ENCODE data around the gene LPP.

LPP gene

GRCh38 chr3:188137051-188137450 lies 16.9 kb upstream of the LPP start:
- no peaks in the 10 kb centered on the region for H3K27me3 ChIP-seq (ENCODE audit: control insufficient read depth, insufficient read depth, low read length)
- H3K4me3 ChIP-seq (ENCODE audit: low read length): no peak overlapping the region
- no peaks in the 10 kb centered on the region for H3K36me3 ChIP-seq (ENCODE audit: control insufficient read depth, low read depth, low read length)
- no peak overlapping the region for H3K9ac ChIP-seq (ENCODE audit: low read length)
- peaks cover 6% of the 10 kb centered on the region for H3K4me1 ChIP-seq (ENCODE audit: control insufficient read depth, low read depth, low read length)
- H3K9me3 ChIP-seq (ENCODE audit: control insufficient read depth, low read depth, low read length): no peaks in the 10 kb centered on the region
- no peak overlapping the region for H3K27ac ChIP-seq (ENCODE audit: low read length)

- no peak overlapping the region for H3K4me3 ChIP-seq (ENCODE audit: low read length)
- no peak overlapping the region for H3K27ac ChIP-seq (ENCODE audit: low read length)
- no peak overlapping the region for H3K9ac ChIP-seq (ENCODE audit: low read length)
- no peaks in the 10 kb centered on the region for H3K9me3 ChIP-seq (ENCODE audit: control insufficient read depth, low read depth, low read length)
- H3K4me1 ChIP-seq (ENCODE audit: control insufficient read depth, low read depth, low read length): peaks cover 6% of the 10 kb centered on the region
- no peaks in the 10 kb centered on the region for H3K36me3 ChIP-seq (ENCODE audit: control insufficient read depth, low read depth, low read length)
- no peaks in the 10 kb centered on the region for H3K27me3 ChIP-seq (ENCODE audit: control insufficient read depth, insufficient read depth, low read length)
Observed at GRCh38 chr3:188139466-188139865, 14.5 kb upstream of the LPP start.

DNA sequence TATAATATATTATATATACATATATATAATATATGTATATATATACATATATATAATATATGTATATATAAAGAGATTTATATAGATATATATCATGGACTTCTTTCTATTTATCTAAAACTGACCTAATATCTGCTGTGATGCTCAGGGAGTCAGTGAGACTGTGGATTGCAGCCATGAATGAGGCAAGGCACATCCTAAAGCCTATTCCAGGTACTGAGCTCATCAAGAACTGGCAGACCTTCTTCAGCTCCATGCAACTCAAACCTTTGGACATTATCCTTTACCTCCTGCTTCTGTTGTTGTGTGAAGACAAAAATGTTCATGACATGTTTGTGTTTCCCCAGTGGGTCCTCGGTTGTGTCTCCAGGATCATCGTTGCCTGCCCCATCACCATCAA lies 7.7 kb upstream of the LPP start:
- H3K27me3 ChIP-seq (ENCODE audit: control insufficient read depth, insufficient read depth, low read length): no peaks in the 10 kb centered on the region
- H3K4me3 ChIP-seq (ENCODE audit: low read length): no peak overlapping the region
- no peak overlapping the region for H3K27ac ChIP-seq (ENCODE audit: low read length)
- no peaks in the 10 kb centered on the region for H3K9me3 ChIP-seq (ENCODE audit: control insufficient read depth, low read depth, low read length)
- no peaks in the 10 kb centered on the region for H3K4me1 ChIP-seq (ENCODE audit: control insufficient read depth, low read depth, low read length)
- H3K36me3 ChIP-seq (ENCODE audit: control insufficient read depth, low read depth, low read length): no peaks in the 10 kb centered on the region
- no peak overlapping the region for H3K9ac ChIP-seq (ENCODE audit: low read length)

DNA sequence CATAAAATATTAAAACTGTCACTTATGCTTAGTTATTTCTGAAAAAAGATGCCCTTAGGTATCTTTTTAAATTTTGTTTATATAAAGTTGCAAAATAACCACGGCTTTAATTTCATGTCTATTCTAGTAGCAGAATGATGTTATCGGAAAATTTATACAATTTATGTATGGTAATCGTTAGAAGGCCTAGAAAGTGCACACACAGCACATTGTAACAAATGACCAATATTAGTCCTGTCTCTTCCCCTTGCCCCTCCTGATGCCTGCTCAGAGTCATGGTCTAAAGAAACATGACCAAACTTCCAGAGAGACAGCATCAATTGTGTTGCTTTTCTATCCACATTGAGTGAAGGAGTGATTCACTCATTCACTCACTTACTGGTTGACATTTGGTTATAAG lies 6.2 kb upstream of the LPP start:
- Histone ChIP-seq H3K9ac (ENCODE audit: low read length) (no peak overlapping the region), H3K9me3 (ENCODE audit: control insufficient read depth, low read depth, low read length) (no peaks in the 10 kb centered on the region), H3K27ac (ENCODE audit: low read length) (no peak overlapping the region), H3K36me3 (ENCODE audit: control insufficient read depth, low read depth, low read length) (no peaks in the 10 kb centered on the region), H3K4me3 (ENCODE audit: low read length) (no peak overlapping the region), H3K27me3 (ENCODE audit: control insufficient read depth, insufficient read depth, low read length) (no peaks in the 10 kb centered on the region), H3K4me1 (ENCODE audit: control insufficient read depth, low read depth, low read length) (peaks cover 8% of the 10 kb centered on the region)

- H3K4me3 ChIP-seq (ENCODE audit: low read length): no peak overlapping the region
- H3K36me3 ChIP-seq (ENCODE audit: control insufficient read depth, low read depth, low read length): no peaks in the 10 kb centered on the region
- peaks cover 10% of the 10 kb centered on the region for H3K4me1 ChIP-seq (ENCODE audit: control insufficient read depth, low read depth, low read length)
- no peak overlapping the region for H3K27ac ChIP-seq (ENCODE audit: low read length)
- no peak overlapping the region for H3K9ac ChIP-seq (ENCODE audit: low read length)
- no peaks in the 10 kb centered on the region for H3K9me3 ChIP-seq (ENCODE audit: control insufficient read depth, low read depth, low read length)
- H3K27me3 ChIP-seq (ENCODE audit: control insufficient read depth, insufficient read depth, low read length): no peaks in the 10 kb centered on the region
Observed at GRCh38 chr3:188148318-188148717, 5.6 kb upstream of the LPP start.

GRCh38 chr3:188149587-188149986 lies 4.4 kb upstream of the LPP start:
- no peaks in the 10 kb centered on the region for H3K36me3 ChIP-seq (ENCODE audit: control insufficient read depth, low read depth, low read length)
- no peak overlapping the region for H3K9ac ChIP-seq (ENCODE audit: low read length)

DNA sequence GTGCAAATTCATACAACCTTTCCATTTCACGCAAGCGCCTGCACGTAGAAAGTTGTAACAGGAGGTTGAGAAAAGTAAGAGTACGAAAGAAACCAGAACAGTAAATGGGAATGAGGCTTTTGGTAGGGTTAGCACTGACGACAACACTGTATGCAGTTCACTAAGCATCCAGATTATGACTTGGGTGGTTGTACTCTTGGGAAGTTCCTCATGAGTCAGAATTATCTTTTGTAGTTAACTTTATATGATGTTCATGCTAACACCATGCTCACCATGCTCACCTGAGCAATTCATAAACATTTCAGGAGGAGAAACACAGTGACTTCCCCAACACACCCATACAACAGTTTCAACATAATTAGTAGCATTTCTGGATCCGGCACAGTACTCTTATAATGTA lies 3.0 kb upstream of the LPP start:
- no peaks in the 10 kb centered on the region for H3K36me3 ChIP-seq (ENCODE audit: control insufficient read depth, low read depth, low read length)

More at GRCh38 chr3:188149587-188149986, 4.4 kb upstream of the LPP start:
- Histone ChIP-seq H3K27ac (ENCODE audit: low read length) (no peak overlapping the region), H3K4me1 (ENCODE audit: control insufficient read depth, low read depth, low read length) (peaks cover 11% of the 10 kb centered on the region), H3K27me3 (ENCODE audit: control insufficient read depth, insufficient read depth, low read length) (no peaks in the 10 kb centered on the region), H3K4me3 (ENCODE audit: low read length) (no peak overlapping the region), H3K9me3 (ENCODE audit: control insufficient read depth, low read depth, low read length) (no peaks in the 10 kb centered on the region)

DNA sequence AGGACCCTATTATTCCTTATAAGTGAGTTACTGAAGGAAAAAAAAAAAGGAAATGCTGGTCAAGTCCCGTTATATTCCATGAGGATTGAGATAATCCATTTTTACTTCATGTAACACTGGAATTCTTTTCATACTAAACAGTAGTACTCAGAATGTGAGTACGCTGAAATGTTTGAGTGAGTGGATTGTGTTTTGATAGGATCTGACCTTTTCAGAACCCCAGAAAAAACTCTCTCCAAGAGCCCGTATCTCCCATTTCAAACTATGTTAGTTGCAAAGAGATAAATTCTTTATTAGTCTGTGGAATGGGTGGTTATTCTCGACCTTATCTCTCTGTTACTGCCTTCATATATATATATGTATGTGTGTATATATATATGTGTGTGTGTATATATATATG lies 2.5 kb upstream of the LPP start:
- Histone ChIP-seq H3K27me3 (ENCODE audit: control insufficient read depth, insufficient read depth, low read length) (no peaks in the 10 kb centered on the region), H3K9me3 (ENCODE audit: control insufficient read depth, low read depth, low read length) (no peaks in the 10 kb centered on the region), H3K36me3 (ENCODE audit: control insufficient read depth, low read depth, low read length) (no peaks in the 10 kb centered on the region), H3K27ac (ENCODE audit: low read length) (no peak overlapping the region), H3K9ac (ENCODE audit: low read length) (no peak overlapping the region), H3K4me1 (ENCODE audit: control insufficient read depth, low read depth, low read length) (peaks cover 19% of the 10 kb centered on the region), H3K4me3 (ENCODE audit: low read length) (no peak overlapping the region)

More for the DNA sequence above, 3.0 kb upstream of the LPP start:
- H3K27me3 ChIP-seq (ENCODE audit: control insufficient read depth, insufficient read depth, low read length): no peaks in the 10 kb centered on the region
- H3K4me3 ChIP-seq (ENCODE audit: low read length): no peak overlapping the region
- peaks cover 19% of the 10 kb centered on the region for H3K4me1 ChIP-seq (ENCODE audit: control insufficient read depth, low read depth, low read length)
- H3K27ac ChIP-seq (ENCODE audit: low read length): no peak overlapping the region
- H3K9me3 ChIP-seq (ENCODE audit: control insufficient read depth, low read depth, low read length): no peaks in the 10 kb centered on the region
- H3K9ac ChIP-seq (ENCODE audit: low read length): no peak overlapping the region

GRCh38 chr3:188152660-188153436 lies 1.1 kb upstream of the LPP start:
- peaks cover 21% of the 10 kb centered on the region for H3K4me1 ChIP-seq (ENCODE audit: control insufficient read depth, low read depth, low read length)
- H3K9me3 ChIP-seq (ENCODE audit: control insufficient read depth, low read depth, low read length): no peaks in the 10 kb centered on the region
- H3K27me3 ChIP-seq (ENCODE audit: control insufficient read depth, insufficient read depth, low read length): no peaks in the 10 kb centered on the region
- H3K36me3 ChIP-seq (ENCODE audit: control insufficient read depth, low read depth, low read length): no peaks in the 10 kb centered on the region
- peak overlapping the region; percentile 85 for H3K4me3 ChIP-seq (ENCODE audit: low read length)
- H3K9ac ChIP-seq (ENCODE audit: low read length): peak overlapping the region; percentile 97
- H3K27ac ChIP-seq (ENCODE audit: low read length): peak overlapping the region; percentile 94

GRCh38 chr3:188153437-188154013 lies 432 bp upstream of the LPP start:
- no peaks in the 10 kb centered on the region for H3K27me3 ChIP-seq (ENCODE audit: control insufficient read depth, insufficient read depth, low read length)
- no peaks in the 10 kb centered on the region for H3K9me3 ChIP-seq (ENCODE audit: control insufficient read depth, low read depth, low read length)
- H3K27ac ChIP-seq (ENCODE audit: low read length): peak overlapping the region; percentile 94
- peak overlapping the region; percentile 97 for H3K9ac ChIP-seq (ENCODE audit: low read length)
- H3K4me1 ChIP-seq (ENCODE audit: control insufficient read depth, low read depth, low read length): peaks cover 25% of the 10 kb centered on the region
- no peaks in the 10 kb centered on the region for H3K36me3 ChIP-seq (ENCODE audit: control insufficient read depth, low read depth, low read length)
- peak overlapping the region; percentile 85 for H3K4me3 ChIP-seq (ENCODE audit: low read length)

GRCh38 chr3:188154809-188155574 lies 1.0 kb downstream of the LPP start:
- H3K9ac ChIP-seq (ENCODE audit: low read length): peak overlapping the region; percentile 97
- H3K27me3 ChIP-seq (ENCODE audit: control insufficient read depth, insufficient read depth, low read length): no peaks in the 10 kb centered on the region
- H3K27ac ChIP-seq (ENCODE audit: low read length): no peak overlapping the region
- peak overlapping the region; percentile 85 for H3K4me3 ChIP-seq (ENCODE audit: low read length)
- H3K4me1 ChIP-seq (ENCODE audit: control insufficient read depth, low read depth, low read length): peaks cover 25% of the 10 kb centered on the region
- no peaks in the 10 kb centered on the region for H3K36me3 ChIP-seq (ENCODE audit: control insufficient read depth, low read depth, low read length)
- no peaks in the 10 kb centered on the region for H3K9me3 ChIP-seq (ENCODE audit: control insufficient read depth, low read depth, low read length)

Data from iPS-18a (cell line).